Endothelial cell of umbilical vein (primary cell): ENCODE results near the gene RAPGEF4. TPM values are rescaled to one million over a fixed set of nuclear protein-coding genes. Genes with fewer than 3 reads are reported as not detected.

Experiments
- BruUV-seq: library from RNA; stranded (reverse); fragments of 400-500 nt; replicated peaks from 2 replicates; lab custom pipeline; 2021; lab: Mats Ljungman, UMichigan
- CTCF ChIA-PET: fragments of 300-600, 350-600 bp; sonication (Branson Sonifier 250); formaldehyde crosslinking; loops from one replicate; lab custom pipeline; 2021; ENCODE audit warnings: antibody characterized with exemption, inconsistent platforms; lab: Charles Lee
- POLR2A ChIA-PET: fragments of 300-600, 350-600 bp; sonication (Branson Sonifier 250); formaldehyde crosslinking; loops from one replicate; lab custom pipeline; 2021; ENCODE audit warnings: antibody characterized with exemption, inconsistent platforms; lab: Charles Lee
- DNase-seq: peaks from one replicate; pipeline ENCODE4 v3.0.0-alpha.2; 2011; ENCODE audit warnings: low read depth, low spot score
- FAIRE-seq: peaks from 2 replicates; lab custom pipeline; 2011; peaks lifted over from hg19 to GRCh38; lab: Jason Lieb, UNC
- H2AFZ ChIP-seq: 2 replicates; pipeline ENCODE4 v1.6.0; 2012; ENCODE audit warnings: low read depth, low read length, control low read depth, inconsistent platforms
- H3K27ac ChIP-seq: 2 replicates; pipeline ENCODE4 v1.5.1; 2011; ENCODE audit warnings: low read depth, mild to moderate bottlenecking, control low read depth, low read length, moderate library complexity; ENCODE audit not compliant: insufficient read depth
- H3K27me3 ChIP-seq, 2 experiments: 2 replicates each; pipeline versions ENCODE4 v1.6.0 to v1.6.1; 2011; ENCODE audit warnings: low read length in 2 of 2, mixed read lengths in 1 of 2; ENCODE audit not compliant: control insufficient read depth in 2 of 2, insufficient read depth in 2 of 2
- H3K36me3 ChIP-seq, 2 experiments: 2 replicates in 1 of 2; 3 replicates in 1 of 2; pipeline ENCODE4 v1.5.1; 2011; ENCODE audit warnings: low read length in 2 of 2, mild to moderate bottlenecking in 1 of 2, moderate library complexity in 1 of 2; ENCODE audit not compliant: control insufficient read depth in 2 of 2, insufficient read depth in 2 of 2; ENCODE audit errors: extremely low read depth in 1 of 2
- H3K4me1 ChIP-seq: 3 replicates; pipeline ENCODE4 v1.5.1; 2011; ENCODE audit warnings: mild to moderate bottlenecking, low read length; ENCODE audit not compliant: control insufficient read depth, insufficient read depth; ENCODE audit errors: extremely low read depth
- H3K4me2 ChIP-seq: 2 replicates; pipeline ENCODE4 v1.6.1; 2011; ENCODE audit warnings: low read length, control low read depth, mixed read lengths; ENCODE audit not compliant: insufficient read depth
- H3K4me3 ChIP-seq, 3 experiments: fragments of 200-600 bp in 1 of 3; sonication (generic), shearing (Covaris generic) in 1 of 3; replicated peaks in 1 of 3; 2 replicates each; pipeline ENCODE4 v1.5.1; 2011 to 2016; ENCODE audit warnings: control low read depth in 3 of 3, low read length in 3 of 3, mild to moderate bottlenecking in 2 of 3, inconsistent platforms in 1 of 3, low read depth in 1 of 3, moderate library complexity in 1 of 3; ENCODE audit not compliant: insufficient read depth in 1 of 3
- H3K79me2 ChIP-seq: 2 replicates; pipeline ENCODE4 v1.6.0; 2012; ENCODE audit warnings: low read length, inconsistent platforms; ENCODE audit not compliant: control insufficient read depth, insufficient read depth
- H3K9ac ChIP-seq: replicated peaks from 2 replicates; pipeline ENCODE3; 2011; ENCODE audit warnings: low read length, control low read depth; ENCODE audit not compliant: insufficient read depth; ENCODE audit errors: extremely low read depth
- H3K9me1 ChIP-seq: replicated peaks from 3 replicates; pipeline ENCODE4 v1.6.0; 2011; ENCODE audit warnings: mild to moderate bottlenecking, low read length; ENCODE audit not compliant: control insufficient read depth, insufficient read depth; ENCODE audit errors: extremely low read depth
- H3K9me3 ChIP-seq: replicated peaks from 2 replicates; pipeline ENCODE4 v1.5.1; 2012; ENCODE audit warnings: low read length, inconsistent platforms; ENCODE audit not compliant: control insufficient read depth, insufficient read depth
- H4K20me1 ChIP-seq: replicated peaks from 2 replicates; pipeline ENCODE3; 2011; ENCODE audit warnings: mild to moderate bottlenecking, low read length; ENCODE audit not compliant: control insufficient read depth, insufficient read depth; ENCODE audit errors: extremely low read depth
- EZH2 ChIP-seq: IDR thresholded peaks from 2 replicates; pipeline ENCODE4 v1.6.1; 2012; ENCODE audit warnings: borderline replicate concordance, low read depth, mild to moderate bottlenecking, moderate library complexity, low read length, inconsistent platforms; ENCODE audit not compliant: severe bottlenecking
- FOS ChIP-seq: IDR thresholded peaks from 2 replicates; pipeline ENCODE4 v1.6.1; 2011; ENCODE audit warnings: mild to moderate bottlenecking, low read length, moderate library complexity, borderline replicate concordance; ENCODE audit not compliant: insufficient read depth
- GATA2 ChIP-seq: IDR thresholded peaks from 2 replicates; pipeline ENCODE4 v1.7.0; 2011; ENCODE audit warnings: low read depth, mild to moderate bottlenecking, moderate library complexity, mixed read lengths, low read length; ENCODE audit not compliant: insufficient read length, insufficient read depth
- JUN ChIP-seq: IDR thresholded peaks from 2 replicates; pipeline ENCODE4 v1.6.1; 2011; ENCODE audit warnings: borderline replicate concordance, low read depth; ENCODE audit not compliant: insufficient read length, insufficient read depth
- MYC ChIP-seq: IDR thresholded peaks from one replicate; pipeline ENCODE4 v1.6.1; 2011; ENCODE audit warnings: mild to moderate bottlenecking, low read depth, low read length
- POLR2A ChIP-seq: IDR thresholded peaks from 2 replicates; pipeline ENCODE4 v1.6.1; 2012; ENCODE audit warnings: low read depth, mild to moderate bottlenecking, control low read depth, low read length
- POLR2AphosphoS5 ChIP-seq: IDR thresholded peaks from 2 replicates; pipeline ENCODE4 v1.6.1; 2012; ENCODE audit warnings: low read depth, mild to moderate bottlenecking, control low read depth, low read length, moderate library complexity; ENCODE audit not compliant: insufficient read depth
- dilution Hi-C: fragments of 300-500 bp; cut with MboI; formaldehyde crosslinking; loops from one replicate; pipeline ENCODE4 v1.15.0; 2019; ENCODE audit warnings: low sequenced_read_pairs; ENCODE audit not compliant: extremely low pct_ligation_motif_present
- intact Hi-C: fragments of 100-400 bp; cut with micrococcal nuclease; formaldehyde crosslinking; loops from one replicate; pipeline ENCODE4 v1.10.0; 2022
- polyA plus RNA-seq, 4 experiments: library from polyadenylated mRNA; depleted of rRNA in 3 of 4; stranded (reverse) in 3 of 4; unstranded in 1 of 4; fragments of >200 nt; gene quantifications; 2 replicates each; pipeline versions ENCODE4 v1.2.1 to v1.2.3, GENCODE V29; 2011 to 2012; ENCODE audit warnings: missing spikeins in 1 of 4
- total RNA-seq: library from RNA; stranded (reverse); gene quantifications from 2 replicates; pipeline ENCODE4 v1.2.3, GENCODE V29; 2021
- TF ChIP-seq, protein P1 (sequence below), 2 donors: IDR thresholded peaks; 1 replicate in 1 of 2; 2 replicates in 1 of 2; pipeline ENCODE4 v1.5.1; 2011; ENCODE audit warnings: low read length in 2 of 2, mild to moderate bottlenecking in 2 of 2, moderate library complexity in 2 of 2, control low read depth in 1 of 2, inconsistent platforms in 1 of 2, low read depth in 1 of 2; ENCODE audit not compliant: insufficient read depth in 1 of 2; ENCODE audit errors: extremely low read depth in 1 of 2
- TF ChIP-seq, protein P2 (sequence below): IDR thresholded peaks from 2 replicates; pipeline ENCODE4 v1.6.1; 2011; ENCODE audit not compliant: insufficient read depth, insufficient read length

RAPGEF4 gene
- total and polyA plus RNA-seq, 2 donors (not counting 3 experiments of a cell fraction or from before 2014, with no cell fraction given): 7.2 to 9.2 TPM

GRCh38 chr2:172836827-172837226 lies 101.2 kb downstream of the RAPGEF4 start:
- ChIA-PET CTCF (interaction anchor here (1.0 to 4.7 kb wide), 4 partner anchors 14 to 95 kb away, joined by 3 to 24 read pairs (median 5); no protein-coding TSS in a partner anchor), POLR2A (no interaction called here)
- no peak for DNase-seq
- peak overlapping the region; percentile 10 for H3K4me2 ChIP-seq
- no peaks in the 10 kb centered on the region for H3K9me3 ChIP-seq
- H3K36me3 ChIP-seq: no peaks in the 10 kb centered on the region
- H3K9me1 ChIP-seq: no peaks in the 10 kb centered on the region
- FAIRE-seq: no peak
- intact Hi-C loops: loop anchor here (1.0 kb wide), 4 partner anchors 16 to 132 kb away; no protein-coding TSS in a partner anchor
- H3K4me1 ChIP-seq: peaks cover 28% of the 10 kb centered on the region
- H3K9ac ChIP-seq: peak overlapping the region; percentile 42
- no peak for TF ChIP-seq EZH2
- TF ChIP-seq, protein P1, sequence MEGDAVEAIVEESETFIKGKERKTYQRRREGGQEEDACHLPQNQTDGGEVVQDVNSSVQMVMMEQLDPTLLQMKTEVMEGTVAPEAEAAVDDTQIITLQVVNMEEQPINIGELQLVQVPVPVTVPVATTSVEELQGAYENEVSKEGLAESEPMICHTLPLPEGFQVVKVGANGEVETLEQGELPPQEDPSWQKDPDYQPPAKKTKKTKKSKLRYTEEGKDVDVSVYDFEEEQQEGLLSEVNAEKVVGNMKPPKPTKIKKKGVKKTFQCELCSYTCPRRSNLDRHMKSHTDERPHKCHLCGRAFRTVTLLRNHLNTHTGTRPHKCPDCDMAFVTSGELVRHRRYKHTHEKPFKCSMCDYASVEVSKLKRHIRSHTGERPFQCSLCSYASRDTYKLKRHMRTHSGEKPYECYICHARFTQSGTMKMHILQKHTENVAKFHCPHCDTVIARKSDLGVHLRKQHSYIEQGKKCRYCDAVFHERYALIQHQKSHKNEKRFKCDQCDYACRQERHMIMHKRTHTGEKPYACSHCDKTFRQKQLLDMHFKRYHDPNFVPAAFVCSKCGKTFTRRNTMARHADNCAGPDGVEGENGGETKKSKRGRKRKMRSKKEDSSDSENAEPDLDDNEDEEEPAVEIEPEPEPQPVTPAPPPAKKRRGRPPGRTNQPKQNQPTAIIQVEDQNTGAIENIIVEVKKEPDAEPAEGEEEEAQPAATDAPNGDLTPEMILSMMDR (IDR thresholded peaks at IDR 0.05; ENCODE audit: extremely low read depth in 1 of 2, insufficient read depth in 1 of 2, low read depth in 1 of 2, low read length in 2 of 2): no peak
- TF ChIP-seq GATA2: no peak
- TF ChIP-seq POLR2A: no peak
- TF ChIP-seq FOS: no peak
- TF ChIP-seq POLR2AphosphoS5: no peak
- TF ChIP-seq, protein P2, sequence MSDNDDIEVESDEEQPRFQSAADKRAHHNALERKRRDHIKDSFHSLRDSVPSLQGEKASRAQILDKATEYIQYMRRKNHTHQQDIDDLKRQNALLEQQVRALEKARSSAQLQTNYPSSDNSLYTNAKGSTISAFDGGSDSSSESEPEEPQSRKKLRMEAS: no peak
- no peak for TF ChIP-seq MYC
- no peak for TF ChIP-seq JUN
- H2AFZ ChIP-seq: no peak overlapping the region
- peak overlapping the region; percentile 67 for H3K27ac ChIP-seq
- H4K20me1 ChIP-seq: no peaks in the 10 kb centered on the region
- no peaks in the 10 kb centered on the region for H3K79me2 ChIP-seq
- H3K27me3 ChIP-seq: no peaks in the 10 kb centered on the region
- no peak overlapping the region for H3K4me3 ChIP-seq
- TSS peak; percentile 95 for BruUV-seq
- dilution Hi-C loops: no loop called here
